Keratinocyte (primary cell): ENCODE data around the gene FBLN1. TPM values are rescaled to one million over a fixed set of nuclear protein-coding genes. Genes with fewer than 3 reads are reported as not detected.
"Not testable (repeated sequence)": the region's sequence is repeated elsewhere in the genome, so short reads cannot be mapped to it uniquely, and the experiment has no call there.

Experiments
- DNase-seq: peaks from one replicate; pipeline ENCODE4 v3.0.0-alpha.2; 2011; ENCODE audit warnings: low read depth, missing footprints, low spot score
- FAIRE-seq: peaks from 2 replicates; lab custom pipeline; 2011; peaks lifted over from hg19 to GRCh38; lab: Jason Lieb, UNC
- H2AFZ ChIP-seq: 2 replicates; pipeline ENCODE4 v1.6.0; 2012; ENCODE audit warnings: low read length, control low read depth, inconsistent platforms; ENCODE audit not compliant: control insufficient read depth
- H3K27ac ChIP-seq: 2 replicates; pipeline ENCODE4 v1.5.1; 2011; ENCODE audit warnings: low read length; ENCODE audit not compliant: control insufficient read depth, insufficient read depth
- H3K27me3 ChIP-seq: 3 replicates; pipeline ENCODE4 v1.6.0; 2011; ENCODE audit warnings: low read length; ENCODE audit not compliant: control insufficient read depth, insufficient read depth; ENCODE audit errors: extremely low read depth
- H3K36me3 ChIP-seq, 2 experiments: 2 replicates in 1 of 2; 3 replicates in 1 of 2; pipeline ENCODE4 v1.5.1; 2011; ENCODE audit warnings: low read length in 2 of 2, mild to moderate bottlenecking in 1 of 2; ENCODE audit not compliant: control insufficient read depth in 2 of 2, insufficient read depth in 2 of 2; ENCODE audit errors: extremely low read depth in 1 of 2
- H3K4me1 ChIP-seq: 3 replicates; pipeline ENCODE4 v1.5.1; 2011; ENCODE audit warnings: low read length; ENCODE audit not compliant: control insufficient read depth, insufficient read depth; ENCODE audit errors: extremely low read depth
- H3K4me2 ChIP-seq: 3 replicates; pipeline ENCODE4 v1.6.0; 2011; ENCODE audit warnings: low read depth, low read length; ENCODE audit not compliant: control insufficient read depth, insufficient read depth; ENCODE audit errors: extremely low read depth
- H3K4me3 ChIP-seq, 3 experiments: fragments of 200-600 bp in 1 of 3; sonication (generic) in 1 of 3; 2 replicates in 2 of 3; 3 replicates in 1 of 3; pipeline ENCODE4 v1.5.1; 2011 to 2016; ENCODE audit warnings: low read length in 3 of 3, mild to moderate bottlenecking in 3 of 3, control low read depth in 2 of 3, inconsistent platforms in 1 of 3, low read depth in 1 of 3, mixed read lengths in 1 of 3, mixed run types in 1 of 3, moderate library complexity in 1 of 3; ENCODE audit not compliant: control insufficient read depth in 2 of 3, insufficient read depth in 2 of 3; ENCODE audit errors: extremely low read depth in 1 of 3
- H3K79me2 ChIP-seq: 2 replicates; pipeline ENCODE4 v1.6.0; 2012; ENCODE audit warnings: low read length; ENCODE audit not compliant: control insufficient read depth, insufficient read depth
- H3K9ac ChIP-seq: 3 replicates; pipeline ENCODE4 v1.6.0; 2011; ENCODE audit warnings: low read length; ENCODE audit not compliant: control insufficient read depth, insufficient read depth; ENCODE audit errors: extremely low read depth
- H3K9me1 ChIP-seq: 3 replicates; pipeline ENCODE4 v1.6.0; 2011; ENCODE audit warnings: low read length; ENCODE audit not compliant: control insufficient read depth, insufficient read depth; ENCODE audit errors: extremely low read depth
- H3K9me3 ChIP-seq: 2 replicates; pipeline ENCODE4 v1.5.1; 2012; ENCODE audit warnings: low read depth, low read length; ENCODE audit not compliant: control insufficient read depth
- H4K20me1 ChIP-seq: 3 replicates; pipeline ENCODE4 v1.6.0; 2011; ENCODE audit warnings: low read length; ENCODE audit not compliant: control insufficient read depth, insufficient read depth; ENCODE audit errors: extremely low read depth
- EZH2 ChIP-seq: IDR thresholded peaks from one replicate; pipeline ENCODE4 v1.6.1; 2012; ENCODE audit warnings: inconsistent platforms, mild to moderate bottlenecking, low read length, moderate library complexity
- dilution Hi-C: fragments of 300-500 bp; cut with MboI; formaldehyde crosslinking; loops from one replicate; pipeline ENCODE4 v1.7.0; 2020; ENCODE audit warnings: low sequenced_read_pairs; ENCODE audit not compliant: extremely low pct_ligation_motif_present
- polyA plus RNA-seq, 5 experiments: library from polyadenylated mRNA; depleted of rRNA in 3 of 5; stranded (reverse) in 3 of 5; stranded (forward) in 1 of 5; unstranded in 1 of 5; fragments of >200 nt; gene quantifications; 1 replicate in 1 of 5; 2 replicates in 3 of 5; 3 replicates in 1 of 5; pipeline versions ENCODE4 v1.2.1 to v1.2.3, GENCODE V29; 2011 to 2012; ENCODE audit warnings: missing spikeins in 2 of 5, low read depth in 1 of 5, low replicate concordance in 1 of 5
- TF ChIP-seq, protein P1 (sequence below), 3 experiments: IDR thresholded peaks in 1 of 3; conservative IDR thresholded peaks in 1 of 3; optimal IDR thresholded peaks in 1 of 3; 2 replicates in 2 of 3; 3 replicates in 1 of 3; pipeline versions ENCODE3 to v1.5.1; 2011; ENCODE audit warnings: low read length in 3 of 3, mild to moderate bottlenecking in 3 of 3, moderate library complexity in 2 of 3, control low read depth in 1 of 3, inconsistent platforms in 1 of 3; ENCODE audit not compliant: insufficient read depth in 2 of 3; ENCODE audit errors: extremely low read depth in 1 of 3

Gene FBLN1
- polyA plus RNA-seq, 1 donor (not counting 4 experiments of a cell fraction or from before 2014, with no cell fraction given): 13.7 TPM

DNA sequence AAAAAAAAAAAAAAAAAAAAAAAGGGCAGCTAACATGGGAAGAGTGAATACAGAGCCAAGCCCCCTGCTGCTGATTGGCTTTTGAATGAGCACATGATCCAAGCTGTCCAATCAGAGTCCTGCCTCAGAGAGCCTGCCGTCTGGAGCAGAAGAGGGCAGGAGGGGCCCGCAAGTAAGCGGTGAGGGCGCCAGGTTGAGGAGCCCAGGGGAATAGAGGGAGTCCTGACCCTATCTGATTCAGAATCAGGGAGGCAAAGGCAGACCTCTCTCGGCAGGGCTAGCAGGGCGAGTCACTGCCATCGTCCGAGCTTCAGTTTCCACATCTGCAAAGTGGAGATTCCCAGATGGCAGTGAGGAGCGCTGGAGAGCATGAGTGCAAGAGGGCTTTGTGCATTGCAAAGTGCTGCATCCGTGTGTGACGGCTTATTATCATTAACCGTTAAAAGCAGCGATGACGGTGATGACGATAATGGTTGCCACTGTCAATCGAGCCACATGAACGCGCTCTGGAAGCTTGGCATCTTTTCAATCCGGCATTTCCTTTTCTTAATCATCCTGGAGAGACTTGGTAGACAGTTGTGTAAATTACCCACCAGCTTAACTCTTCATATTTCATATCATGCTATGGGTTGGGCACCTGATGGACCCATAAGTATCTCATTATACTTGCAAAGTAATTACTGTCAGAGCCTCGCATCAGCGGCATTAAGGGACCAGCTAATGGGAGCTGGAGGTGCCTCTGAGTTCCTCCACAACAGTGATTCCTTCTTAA is 100.3 kb downstream of the FBLN1 start:
- Histone ChIP-seq H3K9ac (peak overlapping the region; percentile 68), H3K27ac (peak overlapping the region; percentile 83), H3K9me1 (no peaks in the 10 kb centered on the region), H4K20me1 (no peaks in the 10 kb centered on the region), H2AFZ (no peak overlapping the region), H3K36me3 (no peaks in the 10 kb centered on the region), H3K27me3 (no peaks in the 10 kb centered on the region), H3K79me2 (no peaks in the 10 kb centered on the region), H3K4me2 (no peak overlapping the region), H3K9me3 (no peaks in the 10 kb centered on the region), H3K4me1 (peaks cover 41% of the 10 kb centered on the region), H3K4me3 (no peak overlapping the region)
- FAIRE-seq (peak; percentile 63), DNase-seq (no peak)
- dilution Hi-C loops: no loop called here
- TF ChIP-seq, protein P1, sequence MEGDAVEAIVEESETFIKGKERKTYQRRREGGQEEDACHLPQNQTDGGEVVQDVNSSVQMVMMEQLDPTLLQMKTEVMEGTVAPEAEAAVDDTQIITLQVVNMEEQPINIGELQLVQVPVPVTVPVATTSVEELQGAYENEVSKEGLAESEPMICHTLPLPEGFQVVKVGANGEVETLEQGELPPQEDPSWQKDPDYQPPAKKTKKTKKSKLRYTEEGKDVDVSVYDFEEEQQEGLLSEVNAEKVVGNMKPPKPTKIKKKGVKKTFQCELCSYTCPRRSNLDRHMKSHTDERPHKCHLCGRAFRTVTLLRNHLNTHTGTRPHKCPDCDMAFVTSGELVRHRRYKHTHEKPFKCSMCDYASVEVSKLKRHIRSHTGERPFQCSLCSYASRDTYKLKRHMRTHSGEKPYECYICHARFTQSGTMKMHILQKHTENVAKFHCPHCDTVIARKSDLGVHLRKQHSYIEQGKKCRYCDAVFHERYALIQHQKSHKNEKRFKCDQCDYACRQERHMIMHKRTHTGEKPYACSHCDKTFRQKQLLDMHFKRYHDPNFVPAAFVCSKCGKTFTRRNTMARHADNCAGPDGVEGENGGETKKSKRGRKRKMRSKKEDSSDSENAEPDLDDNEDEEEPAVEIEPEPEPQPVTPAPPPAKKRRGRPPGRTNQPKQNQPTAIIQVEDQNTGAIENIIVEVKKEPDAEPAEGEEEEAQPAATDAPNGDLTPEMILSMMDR (optimal IDR thresholded peaks at IDR 0.05 in 1 of 3, IDR thresholded peaks at IDR 0.05 in 1 of 3, conservative IDR thresholded peaks at IDR 0.05 in 1 of 3; ENCODE audit: extremely low read depth in 1 of 3, insufficient read depth in 2 of 3, low read length in 3 of 3): no peak

DNA sequence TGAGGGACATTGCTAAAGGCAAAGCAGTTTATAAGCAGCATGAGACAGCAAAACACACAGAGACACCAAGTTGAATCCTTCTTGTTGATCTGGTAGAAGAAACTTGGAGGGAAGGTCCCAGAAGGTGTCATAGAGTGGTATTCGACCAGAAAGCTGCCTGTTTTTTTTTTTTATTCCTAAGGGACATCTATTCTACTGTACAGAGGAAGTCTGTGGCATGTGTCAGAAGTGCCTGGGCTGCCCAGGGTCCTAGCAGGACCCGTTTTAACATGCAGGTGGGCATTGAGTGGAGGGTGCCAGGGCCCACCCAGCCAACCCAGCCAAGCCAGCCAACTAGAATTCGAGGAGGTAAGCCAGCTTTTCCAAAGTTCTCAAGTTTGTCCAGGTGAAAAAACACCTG is 100.9 kb downstream of the FBLN1 start:
- TF ChIP-seq EZH2: no peak
- TF ChIP-seq, protein P1 (optimal IDR thresholded peaks at IDR 0.05 in 1 of 3, IDR thresholded peaks at IDR 0.05 in 1 of 3, conservative IDR thresholded peaks at IDR 0.05 in 1 of 3; ENCODE audit: extremely low read depth in 1 of 3, insufficient read depth in 2 of 3, low read length in 3 of 3): no peak
- no peaks in the 10 kb centered on the region for H3K27me3 ChIP-seq
- peak overlapping the region in 2 of 3 experiments; percentile 5 to 9 for H3K4me3 ChIP-seq
- no peaks in the 10 kb centered on the region for H3K9me3 ChIP-seq
- H2AFZ ChIP-seq: no peak overlapping the region
- H4K20me1 ChIP-seq: no peaks in the 10 kb centered on the region
- peak overlapping the region; percentile 68 for H3K9ac ChIP-seq
- no peaks in the 10 kb centered on the region for H3K9me1 ChIP-seq
- peak overlapping the region; percentile 44 for H3K4me2 ChIP-seq
- FAIRE-seq (peak; percentile 13), DNase-seq (no peak)
- peaks cover 47% of the 10 kb centered on the region for H3K4me1 ChIP-seq
- dilution Hi-C loops: no loop called here
- H3K27ac ChIP-seq: peak overlapping the region; percentile 83
- H3K36me3 ChIP-seq: no peaks in the 10 kb centered on the region
- no peaks in the 10 kb centered on the region for H3K79me2 ChIP-seq

DNA sequence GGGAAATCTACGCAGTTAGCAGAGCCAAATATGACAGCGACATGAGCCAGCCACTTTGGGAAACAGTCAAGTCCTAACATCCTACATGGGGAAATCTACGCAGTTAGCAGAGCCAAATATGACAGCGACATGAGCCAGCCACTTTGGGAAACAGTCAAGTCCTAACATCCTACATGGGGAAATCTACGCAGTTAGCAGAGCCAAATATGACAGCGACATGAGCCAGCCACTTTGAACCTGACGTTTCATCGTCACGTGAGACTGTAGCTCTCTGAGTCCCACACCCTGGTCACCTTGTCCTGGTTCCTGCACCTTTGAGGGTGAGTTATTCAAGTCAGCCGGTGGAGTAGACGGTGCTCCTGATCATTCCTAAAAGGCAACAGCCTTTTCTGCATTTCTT is 105.4 kb downstream of the FBLN1 start:
- Histone ChIP-seq H3K4me1 (peaks cover 53% of the 10 kb centered on the region), H3K27ac (peak overlapping the region; percentile 47)
- DNase-seq, H3K9me1 ChIP-seq, H3K9me3 ChIP-seq, H3K79me2 ChIP-seq, H3K9ac ChIP-seq, H3K36me3 ChIP-seq, H3K4me2 ChIP-seq, dilution Hi-C loops, H4K20me1 ChIP-seq, H3K4me3 ChIP-seq, H3K27me3 ChIP-seq, H2AFZ ChIP-seq: not testable (repeated sequence)
- peak; percentile 74 for FAIRE-seq
